ENCODE measurements around the gene TMEM273.

TMEM273 gene

GRCh38 chr10:49135575-49136313 is 52.4 kb downstream of the TMEM273 start:
- no peak for ATAC-seq

DNA sequence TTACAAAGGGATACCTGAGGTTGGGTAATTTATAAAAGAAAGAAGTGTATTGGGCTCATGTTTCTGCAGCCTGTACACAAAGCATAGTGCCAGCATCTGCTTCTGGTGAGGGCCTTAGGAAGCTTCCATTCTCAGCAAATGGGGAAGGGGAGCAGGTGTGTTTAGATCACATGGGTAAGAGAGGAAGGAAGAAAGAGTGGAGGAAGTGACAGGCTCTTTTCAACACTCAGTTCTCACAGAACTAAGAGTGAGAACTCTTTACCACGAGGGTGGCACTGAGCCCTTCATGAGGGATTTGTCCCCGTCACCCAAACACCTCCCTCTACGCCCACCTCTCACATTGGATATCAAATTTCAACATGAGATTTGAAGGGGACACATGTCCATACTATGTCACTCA is 53.9 kb downstream of the TMEM273 start:
- ATAC-seq, result no peak
- TF ChIP-seq BACH2 (CRISPR knock-in tag; IDR thresholded peaks at IDR 0.05; ENCODE audit: borderline replicate concordance), result no peak
- no peak for TF ChIP-seq ZNF565 (CRISPR knock-in tag; conservative IDR thresholded peaks at IDR 0.05; ENCODE audit: low read depth)
- TF ChIP-seq, protein P1, sequence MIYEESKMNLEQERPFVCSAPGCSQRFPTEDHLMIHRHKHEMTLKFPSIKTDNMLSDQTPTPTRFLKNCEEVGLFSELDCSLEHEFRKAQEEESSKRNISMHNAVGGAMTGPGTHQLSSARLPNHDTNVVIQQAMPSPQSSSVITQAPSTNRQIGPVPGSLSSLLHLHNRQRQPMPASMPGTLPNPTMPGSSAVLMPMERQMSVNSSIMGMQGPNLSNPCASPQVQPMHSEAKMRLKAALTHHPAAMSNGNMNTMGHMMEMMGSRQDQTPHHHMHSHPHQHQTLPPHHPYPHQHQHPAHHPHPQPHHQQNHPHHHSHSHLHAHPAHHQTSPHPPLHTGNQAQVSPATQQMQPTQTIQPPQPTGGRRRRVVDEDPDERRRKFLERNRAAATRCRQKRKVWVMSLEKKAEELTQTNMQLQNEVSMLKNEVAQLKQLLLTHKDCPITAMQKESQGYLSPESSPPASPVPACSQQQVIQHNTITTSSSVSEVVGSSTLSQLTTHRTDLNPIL (CRISPR knock-in tag; IDR thresholded peaks at IDR 0.05; ENCODE audit: low read depth), result no peak
- TF ChIP-seq ZNF8 (CRISPR knock-in tag; IDR thresholded peaks at IDR 0.05), result no peak
- TF ChIP-seq TOX (CRISPR knock-in tag; IDR thresholded peaks at IDR 0.05; ENCODE audit: borderline replicate concordance), result no peak
- TF ChIP-seq CSDC2 (CRISPR knock-in tag; IDR thresholded peaks at IDR 0.05), result no peak
- TF ChIP-seq RARB (CRISPR knock-in tag; IDR thresholded peaks at IDR 0.05), result no peak
- no peak for TF ChIP-seq ARNTL (CRISPR knock-in tag; IDR thresholded peaks at IDR 0.05; ENCODE audit: borderline replicate concordance, low read depth)
- no peak for TF ChIP-seq ESRRG (CRISPR knock-in tag; IDR thresholded peaks at IDR 0.05)
- no peak for TF ChIP-seq OSR1 (CRISPR knock-in tag; IDR thresholded peaks at IDR 0.05)
- TF ChIP-seq ZFP3 (CRISPR knock-in tag; IDR thresholded peaks at IDR 0.05), result no peak
- TF ChIP-seq TCF4 (CRISPR knock-in tag; IDR thresholded peaks at IDR 0.05; ENCODE audit: borderline replicate concordance), result no peak
- TF ChIP-seq ZC3H10 (CRISPR knock-in tag; IDR thresholded peaks at IDR 0.05), result no peak
- no peak for TF ChIP-seq GLIS3 (CRISPR knock-in tag; IDR thresholded peaks at IDR 0.05)
- TF ChIP-seq, protein P2, sequence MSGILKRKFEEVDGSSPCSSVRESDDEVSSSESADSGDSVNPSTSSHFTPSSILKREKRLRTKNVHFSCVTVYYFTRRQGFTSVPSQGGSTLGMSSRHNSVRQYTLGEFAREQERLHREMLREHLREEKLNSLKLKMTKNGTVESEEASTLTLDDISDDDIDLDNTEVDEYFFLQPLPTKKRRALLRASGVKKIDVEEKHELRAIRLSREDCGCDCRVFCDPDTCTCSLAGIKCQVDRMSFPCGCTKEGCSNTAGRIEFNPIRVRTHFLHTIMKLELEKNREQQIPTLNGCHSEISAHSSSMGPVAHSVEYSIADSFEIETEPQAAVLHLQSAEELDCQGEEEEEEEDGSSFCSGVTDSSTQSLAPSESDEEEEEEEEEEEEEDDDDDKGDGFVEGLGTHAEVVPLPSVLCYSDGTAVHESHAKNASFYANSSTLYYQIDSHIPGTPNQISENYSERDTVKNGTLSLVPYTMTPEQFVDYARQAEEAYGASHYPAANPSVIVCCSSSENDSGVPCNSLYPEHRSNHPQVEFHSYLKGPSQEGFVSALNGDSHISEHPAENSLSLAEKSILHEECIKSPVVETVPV (CRISPR knock-in tag; IDR thresholded peaks at IDR 0.05), result no peak
- TF ChIP-seq SNAI2 (CRISPR knock-in tag; IDR thresholded peaks at IDR 0.05), result no peak

More at GRCh38 chr10:49135575-49136313, 52.4 kb downstream of the TMEM273 start:
- no peak for TF ChIP-seq OSR1 (CRISPR knock-in tag; IDR thresholded peaks at IDR 0.05)
- no peak for TF ChIP-seq ISL1 (CRISPR knock-in tag; IDR thresholded peaks at IDR 0.05)
- no peak for TF ChIP-seq TSHZ2 (CRISPR knock-in tag; IDR thresholded peaks at IDR 0.05)
- TF ChIP-seq ESRRG (CRISPR knock-in tag; IDR thresholded peaks at IDR 0.05), result no peak
- no peak for TF ChIP-seq ZNF8 (CRISPR knock-in tag; IDR thresholded peaks at IDR 0.05)
- TF ChIP-seq GLIS3 (CRISPR knock-in tag; IDR thresholded peaks at IDR 0.05), result no peak
- no peak for TF ChIP-seq ZFP3 (CRISPR knock-in tag; IDR thresholded peaks at IDR 0.05)
- TF ChIP-seq TCF4 (CRISPR knock-in tag; IDR thresholded peaks at IDR 0.05; ENCODE audit: borderline replicate concordance), result no peak
- no peak for TF ChIP-seq ARNTL (CRISPR knock-in tag; IDR thresholded peaks at IDR 0.05; ENCODE audit: borderline replicate concordance, low read depth)
- TF ChIP-seq SNAI2 (CRISPR knock-in tag; IDR thresholded peaks at IDR 0.05), result no peak
- TF ChIP-seq, protein P1 (CRISPR knock-in tag; IDR thresholded peaks at IDR 0.05; ENCODE audit: low read depth), result no peak
- no peak for TF ChIP-seq PPARA (CRISPR knock-in tag; IDR thresholded peaks at IDR 0.05; ENCODE audit: borderline replicate concordance)
- TF ChIP-seq TOX (CRISPR knock-in tag; IDR thresholded peaks at IDR 0.05; ENCODE audit: borderline replicate concordance), result no peak
- TF ChIP-seq PATZ1 (CRISPR knock-in tag; IDR thresholded peaks at IDR 0.05; ENCODE audit: borderline replicate concordance), result no peak
- TF ChIP-seq, protein P2 (CRISPR knock-in tag; IDR thresholded peaks at IDR 0.05), result no peak
- no peak for TF ChIP-seq BACH2 (CRISPR knock-in tag; IDR thresholded peaks at IDR 0.05; ENCODE audit: borderline replicate concordance)

Data from SK-N-SH treated with all-trans-retinoic acid at 6 μM for 48 hours (cell line).